Ishikawa (cell line): ENCODE measurements around the gene APOC4.

ENCODE experiments used
- CEBPB ChIP-seq: IDR thresholded peaks from 2 replicates; pipeline ENCODE4 v1.6.1; 2012
- CREB1 ChIP-seq: IDR thresholded peaks from 2 replicates; pipeline ENCODE4 v1.6.1; 2012; ENCODE audit warnings: low read depth
- EGR1 ChIP-seq: IDR thresholded peaks from 2 replicates; pipeline ENCODE4 v1.6.1; 2012
- EP300 ChIP-seq: IDR thresholded peaks from 2 replicates; pipeline ENCODE4 v1.6.1; 2012; ENCODE audit warnings: borderline replicate concordance
- FOXM1 ChIP-seq: IDR thresholded peaks from 2 replicates; pipeline ENCODE4 v1.6.1; 2012; ENCODE audit warnings: low read depth, borderline replicate concordance
- NFIC ChIP-seq: IDR thresholded peaks from 2 replicates; pipeline ENCODE4 v1.6.1; 2012
- RAD21 ChIP-seq: IDR thresholded peaks from 2 replicates; pipeline ENCODE4 v1.6.1; 2012; ENCODE audit warnings: low read depth
- TAF1 ChIP-seq: IDR thresholded peaks from 2 replicates; pipeline ENCODE4 v1.6.1; 2012; ENCODE audit warnings: low read depth, mild to moderate bottlenecking
- TCF12 ChIP-seq: IDR thresholded peaks from 2 replicates; pipeline ENCODE4 v1.6.1; 2012; ENCODE audit warnings: low read depth
- TEAD4 ChIP-seq: IDR thresholded peaks from 2 replicates; pipeline ENCODE4 v1.6.1; 2012
- YY1 ChIP-seq: IDR thresholded peaks from 2 replicates; pipeline ENCODE4 v1.6.1; 2012; ENCODE audit warnings: low read depth
- ZBTB7A ChIP-seq: IDR thresholded peaks from 2 replicates; pipeline ENCODE4 v1.6.1; 2012; ENCODE audit warnings: low read depth
- TF ChIP-seq, protein P1 (sequence below): IDR thresholded peaks from 2 replicates; pipeline ENCODE4 v1.6.1; 2012
- TF ChIP-seq, protein P2 (sequence below): IDR thresholded peaks from 2 replicates; pipeline ENCODE4 v1.6.1; 2012; ENCODE audit warnings: low read depth, mild to moderate bottlenecking
- TF ChIP-seq, protein P3 (sequence below): IDR thresholded peaks from 2 replicates; pipeline ENCODE4 v1.6.1; 2012

APOC4 gene

GRCh38 chr19:44903602-44904425, 38.2 kb upstream of the APOC4 start:
- peak; percentile 72 for TF ChIP-seq RAD21
- TF ChIP-seq ZBTB7A = no peak

DNA sequence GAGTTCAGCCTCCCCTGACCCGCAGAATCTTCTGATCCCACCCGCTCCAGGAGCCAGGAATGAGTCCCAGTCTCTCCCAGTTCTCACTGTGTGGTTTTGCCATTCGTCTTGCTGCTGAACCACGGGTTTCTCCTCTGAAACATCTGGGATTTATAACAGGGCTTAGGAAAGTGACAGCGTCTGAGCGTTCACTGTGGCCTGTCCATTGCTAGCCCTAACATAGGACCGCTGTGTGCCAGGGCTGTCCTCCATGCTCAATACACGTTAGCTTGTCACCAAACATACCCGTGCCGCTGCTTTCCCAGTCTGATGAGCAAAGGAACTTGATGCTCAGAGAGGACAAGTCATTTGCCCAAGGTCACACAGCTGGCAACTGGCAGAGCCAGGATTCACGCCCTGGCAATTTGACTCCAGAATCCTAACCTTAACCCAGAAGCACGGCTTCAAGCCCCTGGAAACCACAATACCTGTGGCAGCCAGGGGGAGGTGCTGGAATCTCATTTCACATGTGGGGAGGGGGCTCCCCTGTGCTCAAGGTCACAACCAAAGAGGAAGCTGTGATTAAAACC, 37.5 kb upstream of the APOC4 start:
- no peak; the same call in 1 of the 2 replicates for TF ChIP-seq ZBTB7A
- TF ChIP-seq TAF1 = no peak
- TF ChIP-seq RAD21 = no peak
- TF ChIP-seq EP300 = no peak
- no peak for TF ChIP-seq NFIC
- TF ChIP-seq FOXM1 = no peak
- TF ChIP-seq EGR1 = no peak
- TF ChIP-seq CREB1 = no peak
- TF ChIP-seq, protein P1, sequence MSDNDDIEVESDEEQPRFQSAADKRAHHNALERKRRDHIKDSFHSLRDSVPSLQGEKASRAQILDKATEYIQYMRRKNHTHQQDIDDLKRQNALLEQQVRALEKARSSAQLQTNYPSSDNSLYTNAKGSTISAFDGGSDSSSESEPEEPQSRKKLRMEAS = no peak
- TF ChIP-seq TCF12 = no peak
- no peak for TF ChIP-seq YY1
- TF ChIP-seq, protein P2, sequence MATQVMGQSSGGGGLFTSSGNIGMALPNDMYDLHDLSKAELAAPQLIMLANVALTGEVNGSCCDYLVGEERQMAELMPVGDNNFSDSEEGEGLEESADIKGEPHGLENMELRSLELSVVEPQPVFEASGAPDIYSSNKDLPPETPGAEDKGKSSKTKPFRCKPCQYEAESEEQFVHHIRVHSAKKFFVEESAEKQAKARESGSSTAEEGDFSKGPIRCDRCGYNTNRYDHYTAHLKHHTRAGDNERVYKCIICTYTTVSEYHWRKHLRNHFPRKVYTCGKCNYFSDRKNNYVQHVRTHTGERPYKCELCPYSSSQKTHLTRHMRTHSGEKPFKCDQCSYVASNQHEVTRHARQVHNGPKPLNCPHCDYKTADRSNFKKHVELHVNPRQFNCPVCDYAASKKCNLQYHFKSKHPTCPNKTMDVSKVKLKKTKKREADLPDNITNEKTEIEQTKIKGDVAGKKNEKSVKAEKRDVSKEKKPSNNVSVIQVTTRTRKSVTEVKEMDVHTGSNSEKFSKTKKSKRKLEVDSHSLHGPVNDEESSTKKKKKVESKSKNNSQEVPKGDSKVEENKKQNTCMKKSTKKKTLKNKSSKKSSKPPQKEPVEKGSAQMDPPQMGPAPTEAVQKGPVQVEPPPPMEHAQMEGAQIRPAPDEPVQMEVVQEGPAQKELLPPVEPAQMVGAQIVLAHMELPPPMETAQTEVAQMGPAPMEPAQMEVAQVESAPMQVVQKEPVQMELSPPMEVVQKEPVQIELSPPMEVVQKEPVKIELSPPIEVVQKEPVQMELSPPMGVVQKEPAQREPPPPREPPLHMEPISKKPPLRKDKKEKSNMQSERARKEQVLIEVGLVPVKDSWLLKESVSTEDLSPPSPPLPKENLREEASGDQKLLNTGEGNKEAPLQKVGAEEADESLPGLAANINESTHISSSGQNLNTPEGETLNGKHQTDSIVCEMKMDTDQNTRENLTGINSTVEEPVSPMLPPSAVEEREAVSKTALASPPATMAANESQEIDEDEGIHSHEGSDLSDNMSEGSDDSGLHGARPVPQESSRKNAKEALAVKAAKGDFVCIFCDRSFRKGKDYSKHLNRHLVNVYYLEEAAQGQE = no peak
- TF ChIP-seq, protein P3, sequence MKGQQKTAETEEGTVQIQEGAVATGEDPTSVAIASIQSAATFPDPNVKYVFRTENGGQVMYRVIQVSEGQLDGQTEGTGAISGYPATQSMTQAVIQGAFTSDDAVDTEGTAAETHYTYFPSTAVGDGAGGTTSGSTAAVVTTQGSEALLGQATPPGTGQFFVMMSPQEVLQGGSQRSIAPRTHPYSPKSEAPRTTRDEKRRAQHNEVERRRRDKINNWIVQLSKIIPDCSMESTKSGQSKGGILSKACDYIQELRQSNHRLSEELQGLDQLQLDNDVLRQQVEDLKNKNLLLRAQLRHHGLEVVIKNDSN = no peak
- TF ChIP-seq TEAD4 = no peak
- TF ChIP-seq CEBPB = no peak

GRCh38 chr19:44905437-44906160, 36.4 kb upstream of the APOC4 start, which contains the start of gene APOE:
Gene APOE (plus strand): TSS chr19:44905796. CDS start chr19:44906625, 829 bp downstream.
- TF ChIP-seq, protein P3 = peak; percentile 54
- no peak for TF ChIP-seq CEBPB
- TF ChIP-seq, protein P1 = no peak
- no peak for TF ChIP-seq TEAD4
- no peak; the same call in 1 of the 2 replicates for TF ChIP-seq CREB1
- TF ChIP-seq, protein P2 = no peak
- TF ChIP-seq ZBTB7A = peak; percentile 83
- TF ChIP-seq EP300 = no peak
- TF ChIP-seq RAD21 = no peak
- no peak for TF ChIP-seq EGR1
- TF ChIP-seq FOXM1 = no peak
- TF ChIP-seq TCF12 = no peak
- TF ChIP-seq TAF1 = no peak

DNA sequence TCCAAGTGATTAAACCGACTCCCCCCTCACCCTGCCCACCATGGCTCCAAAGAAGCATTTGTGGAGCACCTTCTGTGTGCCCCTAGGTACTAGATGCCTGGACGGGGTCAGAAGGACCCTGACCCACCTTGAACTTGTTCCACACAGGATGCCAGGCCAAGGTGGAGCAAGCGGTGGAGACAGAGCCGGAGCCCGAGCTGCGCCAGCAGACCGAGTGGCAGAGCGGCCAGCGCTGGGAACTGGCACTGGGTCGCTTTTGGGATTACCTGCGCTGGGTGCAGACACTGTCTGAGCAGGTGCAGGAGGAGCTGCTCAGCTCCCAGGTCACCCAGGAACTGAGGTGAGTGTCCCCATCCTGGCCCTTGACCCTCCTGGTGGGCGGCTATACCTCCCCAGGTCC, 34.4 kb upstream of the APOC4 start:
- TF ChIP-seq ZBTB7A (no peak), TEAD4 (no peak), TCF12 (no peak), RAD21 (no peak), EP300 (no peak), NFIC (no peak), YY1 (no peak), TAF1 (no peak), CEBPB (no peak), CREB1 (no peak), FOXM1 (no peak), EGR1 (no peak)
- TF ChIP-seq, protein P1 = no peak
- TF ChIP-seq, protein P2 = no peak
- TF ChIP-seq, protein P3 = no peak
